HepG2 (cell line): ENCODE measurements around the gene TPD52L2. TPM values are rescaled to one million over a fixed set of nuclear protein-coding genes. Genes with fewer than 3 reads are reported as not detected.

Experiments
- ASH2L ChIP-seq: fragments of 300-600, 200-600 bp; sonication (generic); IDR thresholded peaks from 2 replicates; pipeline ENCODE4 v1.7.0; 2017; ENCODE audit warnings: low read depth, mild to moderate bottlenecking, moderate library complexity, mixed read lengths, low read length; ENCODE audit not compliant: insufficient read length
- CCDC6 ChIP-seq: sonication (generic); formaldehyde crosslinking; IDR thresholded peaks from 2 replicates; pipeline ENCODE4 v1.8.1; 2022; ENCODE audit warnings: mild to moderate bottlenecking, missing genetic modification reagents, moderate library complexity
- EED ChIP-seq: sonication (generic); formaldehyde crosslinking; IDR thresholded peaks from 2 replicates; pipeline ENCODE4 v1.5.0; 2020; ENCODE audit warnings: mild to moderate bottlenecking, missing genetic modification reagents
- FOSL2 ChIP-seq: sonication (generic); formaldehyde crosslinking; IDR thresholded peaks from 2 replicates; pipeline ENCODE4 v1.4.0; 2020; ENCODE audit warnings: missing genetic modification reagents
- ISL2 ChIP-seq: sonication (generic); formaldehyde crosslinking; IDR thresholded peaks from 2 replicates; pipeline ENCODE4 v1.5.0; 2020; ENCODE audit warnings: missing genetic modification reagents
- SALL1 ChIP-seq: sonication (generic); formaldehyde crosslinking; IDR thresholded peaks from 2 replicates; pipeline ENCODE4 v1.8.0; 2022; ENCODE audit warnings: mild to moderate bottlenecking, missing genetic modification reagents
- SOX13 ChIP-seq, 3 experiments: fragments of 450-650 bp in 1 of 3; sonication (generic) in 1 of 3; formaldehyde crosslinking in 1 of 3; IDR thresholded peaks in 2 of 3; conservative IDR thresholded peaks in 1 of 3; 2 replicates each; pipeline versions ENCODE4 v1.5.0 to v1.6.1; 2016 to 2020; ENCODE audit warnings: antibody characterized with exemption in 1 of 3, mild to moderate bottlenecking in 1 of 3, missing compliant biosample characterization in 1 of 3, missing genetic modification reagents in 1 of 3, moderate library complexity in 1 of 3
- SRSF9 ChIP-seq: fragments of 200-400 bp; formaldehyde crosslinking; IDR thresholded peaks from 2 replicates; pipeline ENCODE4 v1.6.1; 2018; ENCODE audit warnings: borderline replicate concordance, mild to moderate bottlenecking, low read depth, low read length; ENCODE audit not compliant: insufficient read depth, poor library complexity, severe bottlenecking
- ZKSCAN8 ChIP-seq: IDR thresholded peaks from 2 replicates; pipeline ENCODE4 v1.6.1; 2016; ENCODE audit warnings: borderline replicate concordance, missing genetic modification reagents, missing compliant biosample characterization
- ZNF235 ChIP-seq: sonication (generic); formaldehyde crosslinking; IDR thresholded peaks from 2 replicates; pipeline ENCODE4 v1.8.1; 2023; ENCODE audit warnings: mild to moderate bottlenecking, missing genetic modification reagents, borderline replicate concordance
- ZNF367 ChIP-seq: sonication (generic); formaldehyde crosslinking; IDR thresholded peaks from 2 replicates; pipeline ENCODE4 v1.4.0; 2020; ENCODE audit warnings: missing genetic modification reagents, borderline replicate concordance
- ZNF441 ChIP-seq: sonication (generic); formaldehyde crosslinking; IDR thresholded peaks from 2 replicates; pipeline ENCODE4 v1.7.0; 2021; ENCODE audit warnings: missing genetic modification reagents, borderline replicate concordance
- ZNF510 ChIP-seq: sonication (generic); formaldehyde crosslinking; IDR thresholded peaks from 2 replicates; pipeline ENCODE4 v1.4.0; 2020; ENCODE audit warnings: low read depth, mild to moderate bottlenecking, missing genetic modification reagents
- ZNF546 ChIP-seq: sonication (generic); formaldehyde crosslinking; conservative IDR thresholded peaks from 2 replicates; pipeline ENCODE4 v1.8.1; 2023; ENCODE audit warnings: mild to moderate bottlenecking, missing genetic modification reagents
- ZNF713 ChIP-seq: sonication (generic); formaldehyde crosslinking; IDR thresholded peaks from 2 replicates; pipeline ENCODE4 v1.4.0; 2020; ENCODE audit warnings: mild to moderate bottlenecking, missing genetic modification reagents
- ZSCAN31 ChIP-seq: sonication (generic); formaldehyde crosslinking; IDR thresholded peaks from 2 replicates; pipeline ENCODE4 v1.5.0; 2020; ENCODE audit warnings: low read depth, mild to moderate bottlenecking, missing genetic modification reagents
- polyA plus RNA-seq, 8 experiments: library from polyadenylated mRNA; depleted of rRNA in 3 of 8; stranded (reverse) in 7 of 8; unstranded in 1 of 8; fragments of >200 nt; fragmentation: Illumina TruSeq in 4 of 8; extraction: Trizol in 4 of 8; gene quantifications; 2 replicates each; pipeline versions ENCODE4 v1.2.1 to v1.2.3, GENCODE V29; 2011 to 2016; ENCODE audit warnings: low read depth in 4 of 8, missing spikeins in 1 of 8, mixed read lengths in 1 of 8; ENCODE audit not compliant: insufficient read depth in 1 of 8
- total RNA-seq, 5 experiments: library from RNA; depleted of rRNA; stranded (reverse); fragments of >200 nt; fragmentation: Illumina TruSeq; extraction: Trizol; gene quantifications; 2 replicates each; pipeline ENCODE4 v1.2.3, GENCODE V29; 2016; ENCODE audit warnings: low read depth in 1 of 5
- TF ChIP-seq, protein P1 (sequence below), 2 experiments: IDR thresholded peaks; 2 replicates each; pipeline ENCODE4 v1.6.1; 2011 to 2012; ENCODE audit warnings: low read length in 2 of 2, borderline replicate concordance in 1 of 2, low read depth in 1 of 2, mild to moderate bottlenecking in 1 of 2, moderate library complexity in 1 of 2
- TF ChIP-seq, protein P2 (sequence below): sonication (generic); formaldehyde crosslinking; IDR thresholded peaks from 2 replicates; pipeline ENCODE4 v1.4.0; 2020; ENCODE audit warnings: mild to moderate bottlenecking, missing genetic modification reagents
- TF ChIP-seq, protein P3 (sequence below): sonication (generic); formaldehyde crosslinking; IDR thresholded peaks from 2 replicates; pipeline ENCODE4 v1.4.0; 2020; ENCODE audit warnings: missing genetic modification reagents, mild to moderate bottlenecking, borderline replicate concordance

The TPD52L2 gene
- total and polyA plus RNA-seq, 2 of the 13 experiments (the other 11 are each of a cell fraction or from before 2014, with no cell fraction given) = 156 to 184 TPM

DNA sequence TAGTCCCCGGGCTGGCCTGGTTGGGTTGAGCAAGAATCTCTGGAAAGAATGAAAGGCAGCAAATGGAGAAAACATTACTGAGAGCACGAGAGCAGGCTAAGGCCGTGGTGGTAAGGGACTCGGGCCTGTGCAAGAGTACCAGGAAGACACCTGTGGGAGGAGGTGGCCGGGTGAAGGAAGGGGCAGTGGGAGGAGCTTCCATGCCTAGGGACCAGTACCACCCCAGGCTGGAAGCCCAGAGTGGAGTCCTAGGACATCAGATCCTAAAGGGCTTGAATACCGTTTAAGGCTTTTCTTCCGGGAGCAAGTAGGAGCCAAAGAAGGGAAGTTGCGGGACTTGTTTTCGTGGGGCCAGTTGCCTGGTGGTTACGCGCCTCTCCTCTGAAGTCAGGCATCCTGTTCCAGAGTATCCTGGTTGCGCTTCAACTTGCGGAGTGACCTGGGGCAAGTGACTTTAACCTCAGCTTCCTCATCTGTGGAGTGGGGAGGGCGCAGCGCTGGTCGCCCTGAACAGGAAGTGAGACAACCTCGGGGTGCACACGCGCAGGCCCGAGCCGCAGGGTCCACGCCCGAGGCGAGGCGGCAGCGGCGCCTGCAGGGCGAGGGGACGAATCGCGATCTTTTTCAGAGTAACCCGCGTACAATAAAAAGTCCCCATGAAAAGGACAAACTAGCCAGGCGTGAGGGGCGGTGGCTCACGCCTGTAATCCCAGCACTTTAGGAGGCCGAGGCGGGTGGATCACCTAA is 1.1 kb upstream of the TPD52L2 start (continued):
- TF ChIP-seq ZSCAN31 (CRISPR knock-in tag) (peak; percentile 99), CCDC6 (CRISPR knock-in tag) (peak; percentile 31; the same call in 1 of the 2 replicates), SRSF9 (no peak), FOSL2 (peak; percentile 64), SALL1 (peak; percentile 91), ZNF367 (CRISPR knock-in tag) (no peak), ZKSCAN8 (CRISPR knock-in tag) (peak; percentile 70; the same call in 1 of the 2 replicates), ZNF546 (CRISPR knock-in tag) (0 out of 2 replicates have a peak, but pooled peaks have one; percentile 7), ZNF235 (CRISPR knock-in tag) (no peak), ZNF441 (CRISPR knock-in tag) (no peak), ASH2L (peak; percentile 32), ZNF510 (CRISPR knock-in tag) (peak; percentile 71; the same call in 1 of the 2 replicates), EED (CRISPR knock-in tag) (0 out of 2 replicates have a peak, but pooled peaks have one; percentile 63), SOX13 (IDR thresholded peaks at IDR 0.05) (no peak; the same call in 1 of the 2 replicates), SOX13 (CRISPR knock-in tag; conservative IDR thresholded peaks at IDR 0.05 in 1 of 2, IDR thresholded peaks at IDR 0.05 in 1 of 2) (peak in 1 of 2 experiments; percentile 34; a peak in 2 of 4 replicates), ZNF713 (CRISPR knock-in tag) (no peak; the same call in 1 of the 2 replicates), ISL2 (CRISPR knock-in tag) (peak; percentile 69)
- TF ChIP-seq, protein P1, sequence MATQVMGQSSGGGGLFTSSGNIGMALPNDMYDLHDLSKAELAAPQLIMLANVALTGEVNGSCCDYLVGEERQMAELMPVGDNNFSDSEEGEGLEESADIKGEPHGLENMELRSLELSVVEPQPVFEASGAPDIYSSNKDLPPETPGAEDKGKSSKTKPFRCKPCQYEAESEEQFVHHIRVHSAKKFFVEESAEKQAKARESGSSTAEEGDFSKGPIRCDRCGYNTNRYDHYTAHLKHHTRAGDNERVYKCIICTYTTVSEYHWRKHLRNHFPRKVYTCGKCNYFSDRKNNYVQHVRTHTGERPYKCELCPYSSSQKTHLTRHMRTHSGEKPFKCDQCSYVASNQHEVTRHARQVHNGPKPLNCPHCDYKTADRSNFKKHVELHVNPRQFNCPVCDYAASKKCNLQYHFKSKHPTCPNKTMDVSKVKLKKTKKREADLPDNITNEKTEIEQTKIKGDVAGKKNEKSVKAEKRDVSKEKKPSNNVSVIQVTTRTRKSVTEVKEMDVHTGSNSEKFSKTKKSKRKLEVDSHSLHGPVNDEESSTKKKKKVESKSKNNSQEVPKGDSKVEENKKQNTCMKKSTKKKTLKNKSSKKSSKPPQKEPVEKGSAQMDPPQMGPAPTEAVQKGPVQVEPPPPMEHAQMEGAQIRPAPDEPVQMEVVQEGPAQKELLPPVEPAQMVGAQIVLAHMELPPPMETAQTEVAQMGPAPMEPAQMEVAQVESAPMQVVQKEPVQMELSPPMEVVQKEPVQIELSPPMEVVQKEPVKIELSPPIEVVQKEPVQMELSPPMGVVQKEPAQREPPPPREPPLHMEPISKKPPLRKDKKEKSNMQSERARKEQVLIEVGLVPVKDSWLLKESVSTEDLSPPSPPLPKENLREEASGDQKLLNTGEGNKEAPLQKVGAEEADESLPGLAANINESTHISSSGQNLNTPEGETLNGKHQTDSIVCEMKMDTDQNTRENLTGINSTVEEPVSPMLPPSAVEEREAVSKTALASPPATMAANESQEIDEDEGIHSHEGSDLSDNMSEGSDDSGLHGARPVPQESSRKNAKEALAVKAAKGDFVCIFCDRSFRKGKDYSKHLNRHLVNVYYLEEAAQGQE (IDR thresholded peaks at IDR 0.05; ENCODE audit: borderline replicate concordance in 1 of 2, low read depth in 1 of 2, low read length in 2 of 2) = no peak
- TF ChIP-seq, protein P2, sequence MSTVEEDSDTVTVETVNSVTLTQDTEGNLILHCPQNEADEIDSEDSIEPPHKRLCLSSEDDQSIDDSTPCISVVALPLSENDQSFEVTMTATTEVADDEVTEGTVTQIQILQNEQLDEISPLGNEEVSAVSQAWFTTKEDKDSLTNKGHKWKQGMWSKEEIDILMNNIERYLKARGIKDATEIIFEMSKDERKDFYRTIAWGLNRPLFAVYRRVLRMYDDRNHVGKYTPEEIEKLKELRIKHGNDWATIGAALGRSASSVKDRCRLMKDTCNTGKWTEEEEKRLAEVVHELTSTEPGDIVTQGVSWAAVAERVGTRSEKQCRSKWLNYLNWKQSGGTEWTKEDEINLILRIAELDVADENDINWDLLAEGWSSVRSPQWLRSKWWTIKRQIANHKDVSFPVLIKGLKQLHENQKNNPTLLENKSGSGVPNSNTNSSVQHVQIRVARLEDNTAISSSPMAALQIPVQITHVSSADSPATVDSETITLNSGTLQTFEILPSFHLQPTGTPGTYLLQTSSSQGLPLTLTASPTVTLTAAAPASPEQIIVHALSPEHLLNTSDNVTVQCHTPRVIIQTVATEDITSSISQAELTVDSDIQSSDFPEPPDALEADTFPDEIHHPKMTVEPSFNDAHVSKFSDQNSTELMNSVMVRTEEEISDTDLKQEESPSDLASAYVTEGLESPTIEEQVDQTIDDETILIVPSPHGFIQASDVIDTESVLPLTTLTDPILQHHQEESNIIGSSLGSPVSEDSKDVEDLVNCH (CRISPR knock-in tag) = no peak
- TF ChIP-seq, protein P3, sequence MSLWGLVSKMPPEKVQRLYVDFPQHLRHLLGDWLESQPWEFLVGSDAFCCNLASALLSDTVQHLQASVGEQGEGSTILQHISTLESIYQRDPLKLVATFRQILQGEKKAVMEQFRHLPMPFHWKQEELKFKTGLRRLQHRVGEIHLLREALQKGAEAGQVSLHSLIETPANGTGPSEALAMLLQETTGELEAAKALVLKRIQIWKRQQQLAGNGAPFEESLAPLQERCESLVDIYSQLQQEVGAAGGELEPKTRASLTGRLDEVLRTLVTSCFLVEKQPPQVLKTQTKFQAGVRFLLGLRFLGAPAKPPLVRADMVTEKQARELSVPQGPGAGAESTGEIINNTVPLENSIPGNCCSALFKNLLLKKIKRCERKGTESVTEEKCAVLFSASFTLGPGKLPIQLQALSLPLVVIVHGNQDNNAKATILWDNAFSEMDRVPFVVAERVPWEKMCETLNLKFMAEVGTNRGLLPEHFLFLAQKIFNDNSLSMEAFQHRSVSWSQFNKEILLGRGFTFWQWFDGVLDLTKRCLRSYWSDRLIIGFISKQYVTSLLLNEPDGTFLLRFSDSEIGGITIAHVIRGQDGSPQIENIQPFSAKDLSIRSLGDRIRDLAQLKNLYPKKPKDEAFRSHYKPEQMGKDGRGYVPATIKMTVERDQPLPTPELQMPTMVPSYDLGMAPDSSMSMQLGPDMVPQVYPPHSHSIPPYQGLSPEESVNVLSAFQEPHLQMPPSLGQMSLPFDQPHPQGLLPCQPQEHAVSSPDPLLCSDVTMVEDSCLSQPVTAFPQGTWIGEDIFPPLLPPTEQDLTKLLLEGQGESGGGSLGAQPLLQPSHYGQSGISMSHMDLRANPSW = no peak
